ENCODE measurements around the gene DSCAML1.

- TF ChIP-seq EP300 (IDR thresholded peaks at IDR 0.05; ENCODE audit: borderline replicate concordance in 1 of 2, control insufficient read depth in 1 of 2, low read depth in 2 of 2, low read length in 2 of 2) (no peak), CTCF (IDR thresholded peaks at IDR 0.05 in 2 of 3, conservative IDR thresholded peaks at IDR 0.05 in 1 of 3; ENCODE audit: control insufficient read depth in 2 of 3, extremely low read depth in 1 of 3, insufficient read depth in 1 of 3, low read depth in 3 of 3, low read length in 3 of 3) (no peak), ZSCAN29 (IDR thresholded peaks at IDR 0.05) (no peak), RFX5 (IDR thresholded peaks at IDR 0.05; ENCODE audit: low read depth, low read length) (no peak)
These were observed 47.5 kb downstream of the DSCAML1 start for GRCh38 chr11:117749541-117749910.

Measured in GM12878 (cell line).